ENCODE results near the gene YTHDF1.

The YTHDF1 gene

GRCh38 chr20:63214514-63214913, 1.4 kb downstream of the YTHDF1 start:
- no peak for DNase-seq
- intact Hi-C loops (cut with DNase I) = no loop called here

- intact Hi-C loops (cut with DNase I) = no loop called here
- DNase-seq = peak in 1 of 10 donors; percentile 23
Observed at GRCh38 chr20:63212792-63213191, 3.1 kb downstream of the YTHDF1 start.

- peak in 1 of 10 donors; percentile 31 for DNase-seq
- intact Hi-C loops (cut with DNase I) = no loop called here
Observed at GRCh38 chr20:63212393-63212730, 3.6 kb downstream of the YTHDF1 start.

GRCh38 chr20:63210011-63210605, 5.8 kb downstream of the YTHDF1 start:
- intact Hi-C loops (cut with DNase I) = no loop called here
- DNase-seq = peak in 2 of 10 donors; percentile 26 to 82

- peak in 2 of 10 donors; percentile 47 to 84 for DNase-seq
- intact Hi-C loops (cut with DNase I) = no loop called here
Observed at GRCh38 chr20:63208346-63208909, 7.5 kb downstream of the YTHDF1 start.

- intact Hi-C loops (cut with DNase I) = no loop called here
- peak in 2 of 10 donors; percentile 72 to 90 for DNase-seq
Observed at GRCh38 chr20:63206878-63207277, 9.1 kb downstream of the YTHDF1 start.

GRCh38 chr20:63205896-63206295, 10.0 kb downstream of the YTHDF1 start:
- DNase-seq = peak in 2 of 10 donors; percentile 68 to 73
- intact Hi-C loops (cut with DNase I) = no loop called here

GRCh38 chr20:63204362-63204761, 11.6 kb downstream of the YTHDF1 start:
- DNase-seq = no peak
- intact Hi-C loops (cut with DNase I) = no loop called here

GRCh38 chr20:63202811-63203526, 13.0 kb downstream of the YTHDF1 start:
- intact Hi-C loops (cut with DNase I) = no loop called here
- peak in 1 of 10 donors; percentile 31 for DNase-seq

GRCh38 chr20:63202021-63202420, 13.9 kb downstream of the YTHDF1 start:
- intact Hi-C loops (cut with DNase I) = no loop called here
- DNase-seq = peak in 1 of 10 donors; percentile 55

- intact Hi-C loops (cut with DNase I) = no loop called here
Observed at GRCh38 chr20:63198606-63199005, 17.3 kb downstream of the YTHDF1 start.

GRCh38 chr20:63196768-63197470, 19.0 kb downstream of the YTHDF1 start:
- peak in 1 of 10 donors; percentile 37 for DNase-seq
- intact Hi-C loops (cut with DNase I) = no loop called here

More at GRCh38 chr20:63198606-63199005, 17.3 kb downstream of the YTHDF1 start:
- DNase-seq = peak in 1 of 10 donors; percentile 18

- peak in 1 of 10 donors; percentile 45 for DNase-seq
- intact Hi-C loops (cut with DNase I) = no loop called here
Observed at GRCh38 chr20:63194797-63195173, 21.1 kb downstream of the YTHDF1 start.

- intact Hi-C loops (cut with DNase I) = no loop called here
- DNase-seq = peak in 1 of 10 donors; percentile 48
Observed at GRCh38 chr20:63194007-63194796, 21.7 kb downstream of the YTHDF1 start.

- intact Hi-C loops (cut with DNase I) = no loop called here
- DNase-seq = peak in 2 of 10 donors; percentile 61 to 62
Observed at GRCh38 chr20:63192721-63193120, 23.2 kb downstream of the YTHDF1 start.

- peak in 2 of 10 donors; percentile 76 to 88 for DNase-seq
Observed at GRCh38 chr20:63191400-63191799, 24.5 kb downstream of the YTHDF1 start.

GRCh38 chr20:63190828-63191227, 25.1 kb downstream of the YTHDF1 start:
- intact Hi-C loops (cut with DNase I) = no loop called here

More at GRCh38 chr20:63191400-63191799, 24.5 kb downstream of the YTHDF1 start:
- intact Hi-C loops (cut with DNase I) = no loop called here

GRCh38 chr20:63189846-63190559, 25.9 kb downstream of the YTHDF1 start:
- DNase-seq = peak in 2 of 10 donors; percentile 60 to 74
- intact Hi-C loops (cut with DNase I) = no loop called here

More at GRCh38 chr20:63190828-63191227, 25.1 kb downstream of the YTHDF1 start:
- peak in 2 of 10 donors; percentile 69 to 72 for DNase-seq

- intact Hi-C loops (cut with DNase I) = no loop called here
- peak in 1 of 10 donors; percentile 8 for DNase-seq
Observed at GRCh38 chr20:63189322-63189642, 26.6 kb downstream of the YTHDF1 start.

All from posterior cingulate gyrus (tissue), 11 donors.